Panc1 (cell line): ENCODE data around the gene ZNF202. TPM values are rescaled to one million over a fixed set of nuclear protein-coding genes. Genes with fewer than 3 reads are reported as not detected.

Source experiments
- ATAC-seq: fragments of 200-7000 bp; cut with Tn5 transposase; 2 replicates; pipeline ENCODE4 v1.9.1; 2020; ENCODE audit warnings: mild to moderate bottlenecking, moderate library complexity
- BruUV-seq: library from RNA; stranded (reverse); fragments of 400-500 nt; replicated peaks from 2 replicates; lab custom pipeline; 2021; lab: Mats Ljungman, UMichigan
- CTCF ChIA-PET: fragments of 300-600 bp; sonication (Branson Sonifier 250); formaldehyde crosslinking; loops from one replicate; lab custom pipeline; 2022; ENCODE audit warnings: antibody characterized with exemption; lab: Charles Lee
- POLR2A ChIA-PET: fragments of 300-600 bp; sonication (Branson Sonifier 250); formaldehyde crosslinking; loops from one replicate; lab custom pipeline; 2022; ENCODE audit warnings: antibody characterized with exemption; lab: Charles Lee
- DNase-seq: peaks from one replicate; pipeline ENCODE4 v3.0.0-alpha.2; 2010; ENCODE audit warnings: low read depth, low spot score
- H3K27ac ChIP-seq: 2 replicates; pipeline ENCODE4 v1.5.1; 2011; ENCODE audit warnings: mild to moderate bottlenecking, low read length, inconsistent platforms
- H3K27me3 ChIP-seq: fragments of 200-500 bp; sonication (Bioruptor generic); 2 replicates; pipeline ENCODE4 v1.6.0; 2014; ENCODE audit warnings: low read length, inconsistent platforms; ENCODE audit not compliant: control insufficient read depth, insufficient read depth
- H3K36me3 ChIP-seq: fragments of 200-500 bp; sonication (Bioruptor generic); 2 replicates; pipeline ENCODE4 v1.5.1; 2014; ENCODE audit warnings: inconsistent platforms, mild to moderate bottlenecking, low read length, moderate library complexity; ENCODE audit not compliant: control insufficient read depth, insufficient read depth
- H3K4me1 ChIP-seq: 2 replicates; pipeline ENCODE4 v1.5.1; 2011; ENCODE audit warnings: inconsistent platforms, mild to moderate bottlenecking, low read length, moderate library complexity; ENCODE audit not compliant: control insufficient read depth, insufficient read depth
- H3K4me3 ChIP-seq, 2 experiments: 2 replicates each; pipeline ENCODE4 v1.5.1; 2011 to 2012; ENCODE audit warnings: low read depth in 2 of 2, low read length in 2 of 2, mild to moderate bottlenecking in 2 of 2, inconsistent platforms in 1 of 2, moderate library complexity in 1 of 2
- H3K9me3 ChIP-seq: fragments of 200-500 bp; sonication (Bioruptor generic); 2 replicates; pipeline ENCODE4 v1.5.1; 2014; ENCODE audit warnings: low read depth, mild to moderate bottlenecking, inconsistent platforms, low read length, moderate library complexity; ENCODE audit not compliant: control insufficient read depth, insufficient read depth
- POLR2AphosphoS5 ChIP-seq: IDR thresholded peaks from 2 replicates; pipeline ENCODE4 v1.6.1; 2012; ENCODE audit warnings: mild to moderate bottlenecking, low read depth, low read length, moderate library complexity
- REST ChIP-seq, 2 experiments: IDR thresholded peaks; 2 replicates each; pipeline ENCODE4 v1.6.1; 2011 to 2012; ENCODE audit warnings: low read depth in 2 of 2, control low read depth in 1 of 2, low read length in 1 of 2, mild to moderate bottlenecking in 1 of 2, moderate library complexity in 1 of 2; ENCODE audit not compliant: insufficient read depth in 1 of 2
- SIN3A ChIP-seq: IDR thresholded peaks from 2 replicates; pipeline ENCODE4 v1.6.1; 2012; ENCODE audit warnings: low read depth, mild to moderate bottlenecking, low read length, moderate library complexity, borderline replicate concordance; ENCODE audit not compliant: insufficient read depth
- TCF7L2 ChIP-seq: IDR thresholded peaks from 2 replicates; pipeline ENCODE4 v1.6.1; 2011; ENCODE audit warnings: mild to moderate bottlenecking, low read depth, low read length, inconsistent platforms
- in situ Hi-C: cut with HindIII; loops from 2 replicates; pipeline ENCODE4 v1.10.0; 2016; ENCODE audit warnings: low sequenced_read_pairs, low pct_unique_long_range_greater_than_20kb
- intact Hi-C: fragments of 100-400 bp; cut with micrococcal nuclease; formaldehyde crosslinking; loops from one replicate; pipeline ENCODE4 v1.10.0; 2022; ENCODE audit not compliant: unreplicated experiment
- total RNA-seq: library from RNA; stranded (reverse); gene quantifications from one replicate; pipeline ENCODE4 v1.2.1, GENCODE V29; 2021; ENCODE audit not compliant: unreplicated experiment
- TF ChIP-seq, protein P1 (sequence below): fragments of 450-650 bp; IDR thresholded peaks from 2 replicates; pipeline ENCODE4 v1.5.1; 2017; ENCODE audit warnings: mild to moderate bottlenecking

The ZNF202 gene
- total RNA-seq, 1 experiment from 2014 or later, result 24.5 TPM

- CTCF ChIA-PET, result interaction anchor here (0.6 kb wide), 1 partner anchor 335 kb away, joined by 6 read pairs; no protein-coding TSS in a partner anchor
Observed at GRCh38 chr11:123742724-123743120, 1.3 kb upstream of the ZNF202 start.

GRCh38 chr11:123742031-123742723 is 717 bp upstream of the ZNF202 start:
- CTCF ChIA-PET, result no interaction called here
- in situ Hi-C loops, result no loop called here
- Histone ChIP-seq H3K4me3 (peak overlapping the region; percentile 91 to 92), H3K27me3 (peaks cover 6% of the 10 kb centered on the region), H3K9me3 (peaks cover 16% of the 10 kb centered on the region; the same call in 1 of the 2 replicates), H3K36me3 (peaks cover 4% of the 10 kb centered on the region), H3K27ac (peak overlapping the region; percentile 73), H3K4me1 (0 out of 2 replicates have a peak, but pooled peaks cover 9% of the 10 kb centered on the region)
- intact Hi-C loops, result no loop called here
- TF ChIP-seq POLR2AphosphoS5 (no peak), SIN3A (no peak), TCF7L2 (no peak), REST (IDR thresholded peaks at IDR 0.05; ENCODE audit: insufficient read depth in 1 of 2, low read depth in 2 of 2, low read length in 1 of 2) (no peak)
- TF ChIP-seq, protein P1, sequence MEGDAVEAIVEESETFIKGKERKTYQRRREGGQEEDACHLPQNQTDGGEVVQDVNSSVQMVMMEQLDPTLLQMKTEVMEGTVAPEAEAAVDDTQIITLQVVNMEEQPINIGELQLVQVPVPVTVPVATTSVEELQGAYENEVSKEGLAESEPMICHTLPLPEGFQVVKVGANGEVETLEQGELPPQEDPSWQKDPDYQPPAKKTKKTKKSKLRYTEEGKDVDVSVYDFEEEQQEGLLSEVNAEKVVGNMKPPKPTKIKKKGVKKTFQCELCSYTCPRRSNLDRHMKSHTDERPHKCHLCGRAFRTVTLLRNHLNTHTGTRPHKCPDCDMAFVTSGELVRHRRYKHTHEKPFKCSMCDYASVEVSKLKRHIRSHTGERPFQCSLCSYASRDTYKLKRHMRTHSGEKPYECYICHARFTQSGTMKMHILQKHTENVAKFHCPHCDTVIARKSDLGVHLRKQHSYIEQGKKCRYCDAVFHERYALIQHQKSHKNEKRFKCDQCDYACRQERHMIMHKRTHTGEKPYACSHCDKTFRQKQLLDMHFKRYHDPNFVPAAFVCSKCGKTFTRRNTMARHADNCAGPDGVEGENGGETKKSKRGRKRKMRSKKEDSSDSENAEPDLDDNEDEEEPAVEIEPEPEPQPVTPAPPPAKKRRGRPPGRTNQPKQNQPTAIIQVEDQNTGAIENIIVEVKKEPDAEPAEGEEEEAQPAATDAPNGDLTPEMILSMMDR, result no peak
- no peak for ATAC-seq
- DNase-seq, result no peak
- POLR2A ChIA-PET, result interaction anchor here (0.7 kb wide), 1 partner anchor 1850 kb away, joined by 4 read pairs; no protein-coding TSS in a partner anchor
- BruUV-seq, result no TSS peak

More at GRCh38 chr11:123742724-123743120, 1.3 kb upstream of the ZNF202 start:
- Histone ChIP-seq H3K36me3 (no peaks in the 10 kb centered on the region; the same call in 1 of the 2 replicates), H3K4me1 (0 out of 2 replicates have a peak, but pooled peaks cover 9% of the 10 kb centered on the region), H3K27me3 (peaks cover 8% of the 10 kb centered on the region), H3K27ac (no peak overlapping the region), H3K4me3 (no peak overlapping the region), H3K9me3 (peaks cover 11% of the 10 kb centered on the region; the same call in 1 of the 2 replicates)
- intact Hi-C loops, result no loop called here
- ATAC-seq, result no peak
- BruUV-seq, result no TSS peak
- DNase-seq, result no peak
- in situ Hi-C loops, result no loop called here
- POLR2A ChIA-PET, result no interaction called here
- TF ChIP-seq TCF7L2 (no peak), POLR2AphosphoS5 (no peak), SIN3A (no peak), REST (IDR thresholded peaks at IDR 0.05; ENCODE audit: insufficient read depth in 1 of 2, low read depth in 2 of 2, low read length in 1 of 2) (no peak)
- TF ChIP-seq, protein P1, result no peak
